Mesodermal cell (in vitro differentiated cells): Measurements from ENCODE around the gene NEU1.

Source experiments
- H3K27ac ChIP-seq: 2 replicates; pipeline ENCODE4 v1.7.0; 2013; ENCODE audit warnings: mild to moderate bottlenecking, low read depth, low read length, moderate library complexity; ENCODE audit not compliant: severe bottlenecking
- H3K36me3 ChIP-seq: 2 replicates; pipeline ENCODE4 v1.7.1; 2013; ENCODE audit warnings: mild to moderate bottlenecking, low read length, moderate library complexity; ENCODE audit not compliant: control insufficient read depth, insufficient read depth
- H3K4me1 ChIP-seq: one replicate; pipeline ENCODE4 v1.7.1; 2013; ENCODE audit warnings: mild to moderate bottlenecking, low read length; ENCODE audit not compliant: insufficient read depth, control insufficient read depth, poor library complexity, severe bottlenecking
- H3K4me3 ChIP-seq: 2 replicates; pipeline ENCODE4 v1.7.0; 2013; ENCODE audit warnings: low read length, control low read depth, mild to moderate bottlenecking; ENCODE audit not compliant: insufficient read depth, poor library complexity, severe bottlenecking; ENCODE audit errors: extremely low read depth
- H3K9me3 ChIP-seq: 2 replicates; pipeline ENCODE4 v1.7.1; 2013; ENCODE audit warnings: mild to moderate bottlenecking, low read length, moderate library complexity; ENCODE audit not compliant: control insufficient read depth
- WGBS, 2 experiments: methylation state at CpG; one replicate each; pipeline ENCODE4 v1.1.5; 2013; ENCODE audit warnings: missing lambda C conversion rate in 2 of 2; ENCODE audit not compliant: insufficient coverage in 2 of 2; 5-methylcytosine and 5-hydroxymethylcytosine counted together

The NEU1 gene

DNA sequence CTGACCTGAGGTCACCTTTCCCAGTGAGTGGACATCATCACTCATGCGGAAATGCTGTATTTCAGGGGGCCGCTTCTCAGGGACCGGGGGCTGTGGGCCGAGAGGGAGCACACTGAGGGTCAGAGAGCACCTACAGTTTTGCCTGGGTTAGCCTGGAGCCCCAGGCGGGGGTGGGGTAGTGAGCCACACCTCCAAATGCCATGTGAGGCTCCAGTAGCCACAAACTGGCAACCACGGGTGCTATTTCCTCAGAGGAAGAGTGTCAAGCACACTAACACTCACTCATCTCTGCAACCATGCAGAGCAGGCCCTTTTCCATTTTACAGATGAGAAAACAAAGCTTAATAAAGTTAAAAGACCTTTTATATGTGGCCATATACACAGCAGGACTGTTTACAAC is 30.2 kb upstream of the NEU1 start:
- H3K36me3 ChIP-seq: peaks cover 81% of the 10 kb centered on the region
- H3K27ac ChIP-seq: no peak overlapping the region
- 92% methylated on average over 2 to 5 of the region's 6 CpGs for WGBS, 2 experiments
- no peaks in the 10 kb centered on the region for H3K9me3 ChIP-seq
- H3K4me3 ChIP-seq: no peak overlapping the region
- peaks cover 4% of the 10 kb centered on the region for H3K4me1 ChIP-seq

GRCh38 chr6:31889331-31889972 is 26.8 kb upstream of the NEU1 start:
- H3K4me3 ChIP-seq: no peak overlapping the region
- H3K4me1 ChIP-seq: no peaks in the 10 kb centered on the region
- H3K9me3 ChIP-seq: no peaks in the 10 kb centered on the region
- no peak overlapping the region for H3K27ac ChIP-seq
- peaks cover 94% of the 10 kb centered on the region for H3K36me3 ChIP-seq
- 100% methylated on average over 1 to 3 of the region's 3 CpGs for WGBS, 2 experiments

GRCh38 chr6:31888276-31889258 is 25.9 kb upstream of the NEU1 start:
- no peaks in the 10 kb centered on the region for H3K4me1 ChIP-seq
- H3K36me3 ChIP-seq: peaks cover 92% of the 10 kb centered on the region
- no peak overlapping the region for H3K27ac ChIP-seq
- WGBS, 2 experiments: 88 to 95% methylated on average over 28 to 34 of the region's 43 CpGs
- H3K4me3 ChIP-seq: no peak overlapping the region
- H3K9me3 ChIP-seq: no peaks in the 10 kb centered on the region

DNA sequence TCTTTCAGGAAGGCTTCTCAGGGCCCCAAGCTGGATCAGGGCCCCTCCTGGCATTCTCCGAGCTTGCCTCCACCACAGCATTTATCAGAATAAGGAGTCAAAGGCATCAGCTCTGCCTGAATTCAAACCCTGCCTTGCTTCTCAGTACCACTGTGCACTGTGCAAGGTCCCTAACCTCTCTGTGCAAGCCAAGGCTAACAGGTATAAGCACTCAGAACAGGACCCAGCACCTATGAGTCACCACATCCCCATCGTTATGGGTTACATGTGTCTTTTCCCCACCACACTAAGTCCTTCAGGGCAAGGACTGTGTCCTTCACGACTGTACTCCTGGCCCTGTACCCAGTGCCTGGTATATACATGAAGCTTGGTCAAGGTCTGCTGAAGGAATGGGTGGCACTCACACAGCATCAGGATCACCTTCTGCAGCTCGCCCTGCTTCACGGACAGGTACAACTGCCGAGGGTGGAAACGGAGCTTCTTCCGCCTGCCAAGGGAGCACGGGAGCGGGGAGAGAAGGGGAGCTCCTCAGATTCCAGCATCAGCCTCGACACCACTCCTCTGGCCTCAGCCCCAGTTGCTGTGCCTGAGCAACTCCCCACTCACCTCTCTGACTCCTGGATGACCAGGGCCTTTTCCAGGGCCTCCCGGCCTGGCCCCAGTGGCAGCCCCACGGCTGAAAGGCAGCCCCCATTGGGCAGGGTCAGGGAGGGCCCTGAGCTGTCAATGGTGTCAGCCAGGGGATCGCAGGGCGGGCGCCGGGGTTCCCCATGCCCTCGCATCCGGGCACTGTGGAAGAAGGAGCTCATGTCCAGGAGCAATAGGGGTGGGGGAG is 24.8 kb upstream of the NEU1 start:
- Histone ChIP-seq H3K36me3 (peaks cover 92% of the 10 kb centered on the region), H3K27ac (no peak overlapping the region), H3K9me3 (no peaks in the 10 kb centered on the region), H3K4me1 (no peaks in the 10 kb centered on the region), H3K4me3 (no peak overlapping the region)
- WGBS, 2 experiments: 97 to 100% methylated on average over 11 to 16 of the region's 19 CpGs

DNA sequence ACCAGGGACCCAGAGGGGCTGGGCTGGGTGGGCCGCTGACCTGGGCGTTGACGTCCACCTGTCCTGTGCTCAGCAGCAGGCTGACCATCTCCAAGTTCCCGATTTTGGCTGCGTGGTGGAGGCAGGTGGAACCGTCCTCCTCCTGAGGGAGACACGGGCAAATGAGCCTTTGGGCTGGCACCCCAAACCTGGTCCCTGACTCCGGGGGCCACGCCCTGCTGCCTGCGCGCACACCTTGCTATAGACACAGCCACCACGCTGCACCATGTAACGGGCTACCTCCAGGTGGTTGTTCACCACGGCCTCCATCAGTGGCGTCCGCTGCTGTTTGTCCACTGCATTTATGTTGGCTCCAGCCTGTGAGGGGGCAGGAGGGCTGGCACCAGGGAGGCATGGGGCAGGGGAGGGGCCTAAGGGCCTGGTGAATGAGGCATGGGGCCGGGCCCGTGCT is 23.9 kb upstream of the NEU1 start:
- Histone ChIP-seq H3K27ac (no peak overlapping the region), H3K9me3 (no peaks in the 10 kb centered on the region), H3K4me3 (no peak overlapping the region), H3K36me3 (peaks cover 91% of the 10 kb centered on the region), H3K4me1 (no peaks in the 10 kb centered on the region)
- WGBS, 2 experiments: 98 to 100% methylated on average over 15 to 18 of the region's 18 CpGs

GRCh38 chr6:31884528-31885035 is 22.0 kb upstream of the NEU1 start:
- no peaks in the 10 kb centered on the region for H3K9me3 ChIP-seq
- H3K4me1 ChIP-seq: no peaks in the 10 kb centered on the region
- H3K4me3 ChIP-seq: no peak overlapping the region
- peaks cover 95% of the 10 kb centered on the region for H3K36me3 ChIP-seq
- 94 to 100% methylated on average over 12 to 17 of the region's 22 CpGs for WGBS, 2 experiments
- no peak overlapping the region for H3K27ac ChIP-seq

- no peak overlapping the region for H3K27ac ChIP-seq
- WGBS, 2 experiments: 90 to 98% methylated on average over 12 of the region's 12 CpGs
- peaks cover 88% of the 10 kb centered on the region for H3K36me3 ChIP-seq
- H3K9me3 ChIP-seq: no peaks in the 10 kb centered on the region
- no peak overlapping the region for H3K4me3 ChIP-seq
- H3K4me1 ChIP-seq: no peaks in the 10 kb centered on the region
Observed at GRCh38 chr6:31883676-31884075, 21.1 kb upstream of the NEU1 start.

GRCh38 chr6:31882344-31882743 is 19.7 kb upstream of the NEU1 start:
- no peak overlapping the region for H3K27ac ChIP-seq
- H3K4me3 ChIP-seq: no peak overlapping the region
- H3K4me1 ChIP-seq: no peaks in the 10 kb centered on the region
- WGBS, 2 experiments: 96 to 100% methylated on average over 2 to 6 of the region's 6 CpGs
- H3K9me3 ChIP-seq: no peaks in the 10 kb centered on the region
- H3K36me3 ChIP-seq: peaks cover 76% of the 10 kb centered on the region

GRCh38 chr6:31881136-31881859 is 18.7 kb upstream of the NEU1 start:
- H3K4me1 ChIP-seq: no peaks in the 10 kb centered on the region

GRCh38 chr6:31880616-31881015 is 18.0 kb upstream of the NEU1 start:
- H3K36me3 ChIP-seq: peaks cover 59% of the 10 kb centered on the region
- H3K4me3 ChIP-seq: no peak overlapping the region
- no peak overlapping the region for H3K27ac ChIP-seq
- no peaks in the 10 kb centered on the region for H3K4me1 ChIP-seq
- no peaks in the 10 kb centered on the region for H3K9me3 ChIP-seq
- WGBS, 2 experiments: 93 to 99% methylated on average over 9 to 10 of the region's 10 CpGs

More at GRCh38 chr6:31881136-31881859, 18.7 kb upstream of the NEU1 start:
- WGBS, 2 experiments: 96 to 97% methylated on average over 7 to 9 of the region's 9 CpGs
- Histone ChIP-seq H3K36me3 (peaks cover 66% of the 10 kb centered on the region), H3K9me3 (no peaks in the 10 kb centered on the region), H3K27ac (no peak overlapping the region), H3K4me3 (no peak overlapping the region)
